SK-N-SH (cell line): ENCODE measurements around the gene ELOVL6.

ENCODE experiments used
- MAX ChIP-seq: IDR thresholded peaks from 2 replicates; pipeline ENCODE4 v1.4.0; 2012; ENCODE audit warnings: low read depth
- RAD21 ChIP-seq: IDR thresholded peaks from 2 replicates; pipeline ENCODE4 v1.6.1; 2012; ENCODE audit warnings: mild to moderate bottlenecking, low read length

- TF ChIP-seq MAX (no peak), RAD21 (no peak)
Observed at GRCh38 chr4:110183058-110183457, 15.4 kb downstream of the ELOVL6 start.
